SW 1271 (cell line): ENCODE results near the gene ZNF679.
"Not testable (repeated sequence)": the region's sequence is repeated elsewhere in the genome, so short reads cannot be mapped to it uniquely, and the experiment has no call there.

Experiments
- DNase-seq, 2 experiments: peaks; one replicate each; lab custom pipeline; 2025; lab: John Stamatoyannopoulos, UW

ZNF679 gene

DNA sequence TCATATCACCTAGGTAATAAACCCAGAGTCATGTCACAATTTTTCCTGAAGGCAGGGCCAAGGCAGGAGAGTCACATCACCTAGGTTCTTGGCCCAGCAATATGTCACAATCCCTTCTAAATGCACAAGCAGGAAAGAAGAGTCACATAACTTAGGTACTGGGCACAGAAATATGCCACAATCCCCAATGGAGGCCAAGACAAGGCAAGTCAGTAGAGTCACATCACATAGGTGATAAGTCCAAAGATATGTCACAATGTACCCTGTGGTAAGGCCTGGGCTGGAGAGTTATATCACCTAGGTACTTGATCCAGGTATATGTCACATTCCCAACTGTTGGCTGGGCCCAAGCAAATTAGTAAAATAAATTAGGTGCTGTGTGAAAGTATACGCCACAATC is at the start of gene ZNF679:
ZNF679 (plus strand) TSS at position 301 of the 400 bp plus-strand sequence. CDS start 20,644 bp downstream, outside the sequence.
- not testable (repeated sequence) for DNase-seq

DNA sequence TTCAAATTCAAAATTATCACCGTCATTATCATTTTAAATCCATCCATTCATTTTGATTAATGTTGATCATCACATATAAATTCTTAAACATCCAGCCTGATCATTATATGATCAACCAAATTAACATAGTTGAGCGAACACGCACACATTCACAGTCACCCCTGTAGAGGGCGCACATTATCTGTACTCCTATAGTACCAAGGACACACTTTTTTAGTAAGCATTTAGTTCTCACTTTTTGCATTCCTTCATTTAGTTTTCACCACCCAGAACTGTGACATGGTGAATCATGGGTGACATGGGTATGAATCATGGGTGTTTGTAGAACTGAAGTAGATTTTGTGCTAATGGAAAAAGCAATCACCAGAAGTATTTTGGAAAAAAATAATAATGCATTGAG is 47.3 kb upstream of the ZNF679 start:
- DNase-seq, result no peak

DNA sequence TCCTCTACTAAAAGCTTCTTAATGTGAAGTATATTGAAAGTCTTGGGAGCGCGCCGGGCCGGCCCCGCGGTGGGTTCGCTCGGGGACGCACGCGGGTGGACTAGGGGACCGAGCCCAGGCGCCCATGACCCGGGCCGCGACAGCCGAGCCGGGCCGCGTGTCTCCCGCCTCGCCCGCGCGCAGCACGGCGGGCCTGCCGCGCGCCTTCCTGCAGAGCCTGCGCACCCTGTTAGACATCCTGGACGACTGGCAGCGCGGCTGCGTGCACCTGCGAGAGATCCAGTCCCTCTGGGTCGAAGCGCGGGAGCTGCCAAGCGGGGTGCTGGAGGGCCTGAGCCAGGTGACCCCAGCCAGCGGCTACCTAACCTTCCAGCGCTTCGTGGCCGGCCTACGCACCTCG is 46.7 kb upstream of the ZNF679 start:
- DNase-seq, result no peak

- no peak for DNase-seq
Observed at GRCh38 chr7:64182036-64182790, 46.1 kb upstream of the ZNF679 start.

DNA sequence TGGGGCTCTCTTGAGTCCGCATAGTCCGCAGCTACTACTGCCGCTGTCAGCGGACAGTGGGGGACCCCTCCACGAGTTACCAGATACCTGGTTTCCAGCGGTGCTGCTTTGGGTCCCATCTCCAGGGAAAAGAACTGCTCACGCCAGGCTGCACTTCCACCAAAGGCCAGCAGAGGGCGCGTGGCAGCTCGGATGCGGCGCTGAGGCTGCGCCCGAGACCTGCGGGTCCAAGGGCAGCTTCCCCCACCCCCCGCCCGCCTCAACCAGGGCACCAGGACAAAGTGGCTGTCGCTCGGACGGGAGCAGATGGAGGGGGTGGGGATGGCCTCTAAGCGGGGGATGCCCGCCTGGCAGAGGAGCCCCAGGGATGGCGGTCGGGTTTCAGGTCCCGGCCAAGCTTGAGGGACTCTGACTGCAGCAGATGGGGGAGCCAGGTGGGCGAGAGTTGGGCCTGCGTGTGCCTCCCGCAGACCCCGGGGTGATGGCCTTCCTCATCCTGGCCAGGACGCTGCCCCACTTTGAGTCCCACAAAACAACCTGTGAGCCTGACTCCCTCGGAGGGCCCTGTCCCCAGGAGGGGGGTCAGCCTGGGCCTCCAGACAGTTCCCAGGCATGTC is 45.0 kb upstream of the ZNF679 start:
- DNase-seq, result no peak

GRCh38 chr7:64183827-64184372 is 44.4 kb upstream of the ZNF679 start:
- no peak for DNase-seq

DNA sequence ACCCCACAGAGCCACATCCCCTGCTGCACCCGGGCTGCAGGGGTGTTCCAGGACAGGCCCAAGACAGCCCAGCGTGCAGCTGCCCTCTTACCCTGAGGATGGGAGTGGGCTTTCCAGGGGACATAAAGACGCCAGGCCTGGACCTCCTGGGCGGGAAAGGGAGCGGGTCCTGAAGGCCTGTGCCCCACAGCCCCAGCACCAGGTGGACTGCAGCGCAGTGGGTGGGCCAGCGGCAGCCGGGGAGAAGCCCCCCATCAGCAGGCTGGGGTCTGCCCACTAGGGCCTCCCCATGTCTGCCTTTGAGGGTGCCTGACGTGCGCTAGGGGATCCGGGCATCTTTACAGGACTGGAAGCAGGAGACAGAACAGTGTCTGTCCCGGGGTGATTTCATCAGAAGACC is 43.9 kb upstream of the ZNF679 start:
- no peak for DNase-seq

- DNase-seq, result no peak
Observed at GRCh38 chr7:64187408-64187807, 40.9 kb upstream of the ZNF679 start.

DNA sequence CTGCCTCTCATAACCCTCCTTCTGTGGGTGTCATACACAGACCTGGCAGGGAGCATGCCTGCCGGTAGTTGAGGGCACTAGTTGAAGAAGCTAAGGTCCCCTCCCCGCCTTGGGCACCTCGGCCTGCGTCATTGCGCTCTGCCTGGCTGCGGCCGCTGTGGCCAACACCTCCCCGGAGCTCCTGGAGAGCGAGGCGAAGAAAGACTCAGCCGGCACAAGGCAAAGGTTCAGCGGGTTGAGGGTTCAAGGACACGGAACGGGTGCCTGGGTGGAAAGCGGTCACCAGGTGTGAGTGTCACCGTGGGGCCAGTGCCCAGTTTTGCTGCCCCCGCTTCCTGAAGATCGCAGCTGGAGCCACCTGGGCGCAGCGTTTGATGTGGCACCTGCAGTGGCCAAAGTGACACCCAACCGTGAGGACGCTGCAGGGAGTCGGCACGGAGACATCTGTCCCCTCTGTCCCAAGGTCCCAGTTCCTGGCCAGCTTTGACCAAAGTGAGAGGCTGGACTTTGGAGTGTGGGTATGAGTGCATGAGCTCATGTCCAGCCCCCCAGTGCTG is 36.0 kb upstream of the ZNF679 start:
- no peak for DNase-seq

DNA sequence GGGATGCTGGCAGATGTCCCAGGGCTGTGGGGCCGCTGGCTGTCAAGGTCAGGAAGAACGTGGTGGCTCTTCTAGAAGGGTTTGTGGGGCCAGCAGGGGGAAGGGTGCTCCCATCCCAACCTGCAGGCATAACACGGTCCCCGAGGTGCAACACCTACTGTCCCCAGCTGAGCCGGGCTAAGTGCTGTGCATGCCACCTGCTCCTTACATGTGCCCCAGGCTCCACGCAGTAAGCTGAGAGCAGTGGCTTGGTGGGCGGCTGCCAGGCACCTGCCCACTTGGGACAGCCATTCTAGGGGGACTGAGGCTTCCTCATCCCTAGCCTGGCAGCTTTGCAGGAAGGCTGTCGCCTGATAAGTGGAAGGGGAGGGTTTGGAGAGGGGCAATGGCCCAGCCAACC is 35.5 kb upstream of the ZNF679 start:
- DNase-seq, result no peak

- no peak for DNase-seq
Observed at GRCh38 chr7:64206903-64207302, 21.4 kb upstream of the ZNF679 start, which contains the start of gene ZNF735. Gene ZNF735, plus strand, starts transcription at chr7:64207203. Its CDS starts 0 bp downstream, at chr7:64207203.

GRCh38 chr7:64219710-64220298 is 8.5 kb upstream of the ZNF679 start:
- DNase-seq, result not testable (repeated sequence)

DNA sequence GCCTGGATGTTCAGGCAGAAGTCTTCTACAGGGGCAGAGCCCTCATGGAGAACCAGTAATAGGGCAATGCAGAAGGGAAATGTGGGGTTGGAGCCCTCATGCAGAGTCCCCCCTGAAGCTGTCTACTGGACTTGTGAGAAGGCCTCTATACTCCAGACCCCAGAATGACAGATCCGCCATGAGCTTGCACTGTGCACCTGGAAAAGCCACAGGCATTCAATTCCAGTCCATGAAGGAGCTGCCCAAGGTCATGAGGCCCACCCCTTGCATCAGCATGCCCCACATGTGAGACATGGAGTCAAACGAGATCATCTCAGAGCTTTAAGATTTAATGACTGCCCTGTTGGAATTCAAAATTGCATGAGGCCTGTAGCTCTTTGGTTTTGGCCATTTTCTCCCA is 4.9 kb upstream of the ZNF679 start:
- no peak for DNase-seq

DNA sequence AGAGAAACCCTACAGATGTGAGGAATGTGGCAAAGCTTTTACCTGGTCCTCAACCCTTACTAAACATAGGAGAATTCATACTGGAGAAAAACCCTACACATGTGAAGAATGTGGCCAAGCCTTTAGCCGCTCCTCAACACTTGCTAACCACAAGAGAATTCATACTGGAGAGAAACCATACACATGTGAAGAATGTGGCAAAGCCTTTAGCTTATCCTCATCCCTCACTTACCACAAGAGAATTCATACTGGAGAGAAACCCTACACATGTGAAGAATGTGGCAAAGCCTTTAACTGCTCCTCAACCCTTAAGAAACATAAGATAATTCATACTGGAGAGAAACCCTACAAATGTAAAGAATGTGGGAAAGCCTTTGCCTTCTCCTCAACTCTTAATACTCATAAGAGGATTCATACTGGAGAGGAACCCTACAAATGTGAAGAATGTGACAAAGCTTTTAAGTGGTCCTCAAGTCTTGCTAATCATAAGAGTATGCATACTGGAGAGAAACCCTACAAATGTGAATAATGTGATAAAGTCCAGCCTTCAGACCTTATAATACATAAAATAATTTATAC is 38.2 kb downstream of the ZNF679 start:
- DNase-seq, result no peak

GRCh38 chr7:64277630-64278029 is 49.4 kb downstream of the ZNF679 start:
- DNase-seq, result no peak

DNA sequence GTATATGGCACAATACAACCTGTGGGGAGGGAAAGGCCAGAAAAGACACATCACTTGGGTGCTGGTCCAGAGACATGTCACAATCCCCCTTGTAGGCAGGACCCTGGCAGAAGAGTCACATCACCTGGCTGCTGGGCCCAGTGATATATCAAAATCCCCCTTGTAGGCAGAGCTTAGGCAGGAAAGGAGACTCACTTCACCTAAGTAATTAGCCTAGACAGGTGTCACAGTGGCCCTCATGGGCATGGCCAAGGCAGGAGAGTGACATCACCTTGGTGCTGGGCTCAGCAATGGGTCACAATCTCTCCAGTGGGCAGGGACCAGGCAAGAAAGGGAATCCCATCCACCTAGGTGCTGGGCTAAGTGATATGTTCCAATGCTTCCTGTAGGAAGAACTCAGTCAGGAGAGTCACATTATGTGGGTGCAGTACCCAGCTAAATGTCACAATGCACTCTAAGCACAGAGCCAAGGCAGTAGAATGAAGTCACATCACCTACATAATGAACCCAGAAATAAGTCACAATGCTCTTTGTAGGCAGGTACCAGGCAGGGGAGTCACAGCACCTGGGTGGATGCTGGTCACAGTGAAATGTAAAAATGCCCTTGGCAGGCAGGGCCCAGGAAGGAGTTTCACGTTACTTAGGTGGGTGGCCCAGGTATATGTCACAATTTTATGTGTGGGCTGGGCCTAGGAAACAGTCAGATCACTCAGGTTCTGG is 66.6 kb downstream of the ZNF679 start:
- DNase-seq, result no peak

DNA sequence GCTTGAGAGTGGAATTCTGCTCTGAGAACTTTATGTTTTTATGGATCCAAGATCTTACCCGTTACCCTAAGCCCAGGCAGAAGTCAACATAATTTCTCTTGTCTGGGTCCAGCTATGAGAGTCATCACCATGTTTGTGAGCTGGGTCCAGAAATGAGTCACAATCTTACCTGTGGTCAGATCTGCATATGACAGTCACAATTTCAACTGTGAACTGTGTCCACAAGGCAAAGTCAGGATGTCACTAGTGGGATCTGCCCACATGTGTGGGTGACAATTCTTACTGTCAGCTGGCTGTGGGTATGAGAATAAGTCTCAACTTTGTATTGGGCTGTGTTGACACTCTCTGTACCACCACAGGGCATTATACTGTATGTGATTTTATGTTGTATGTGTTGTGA is 69.1 kb downstream of the ZNF679 start:
- not testable (repeated sequence) for DNase-seq

- no peak for DNase-seq
Observed at GRCh38 chr7:64300641-64301405, 72.5 kb downstream of the ZNF679 start.

- DNase-seq, result peak; percentile 91 to 97
Observed at GRCh38 chr7:64307254-64308015, 79.2 kb downstream of the ZNF679 start.

- no peak for DNase-seq
Observed at GRCh38 chr7:64308016-64308270, 79.7 kb downstream of the ZNF679 start.
